Stromal cell of bone marrow (primary cell): ENCODE data around the gene TOR1B.
"Not testable (repeated sequence)": the region's sequence is repeated elsewhere in the genome, so short reads cannot be mapped to it uniquely, and the experiment has no call there.

ENCODE experiments used
- DNase-seq: peaks from one replicate; pipeline ENCODE4 v3.0.0-alpha.2; 2012; ENCODE audit warnings: low read depth

TOR1B gene, protein sequence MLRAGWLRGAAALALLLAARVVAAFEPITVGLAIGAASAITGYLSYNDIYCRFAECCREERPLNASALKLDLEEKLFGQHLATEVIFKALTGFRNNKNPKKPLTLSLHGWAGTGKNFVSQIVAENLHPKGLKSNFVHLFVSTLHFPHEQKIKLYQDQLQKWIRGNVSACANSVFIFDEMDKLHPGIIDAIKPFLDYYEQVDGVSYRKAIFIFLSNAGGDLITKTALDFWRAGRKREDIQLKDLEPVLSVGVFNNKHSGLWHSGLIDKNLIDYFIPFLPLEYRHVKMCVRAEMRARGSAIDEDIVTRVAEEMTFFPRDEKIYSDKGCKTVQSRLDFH

GRCh38 chr9:129802833-129803675 is at the start of gene TOR1B:
TOR1B (plus strand) TSS chr9:129803184; CDS start chr9:129803213, 29 bp downstream.
- peak; percentile 86 for DNase-seq

DNA sequence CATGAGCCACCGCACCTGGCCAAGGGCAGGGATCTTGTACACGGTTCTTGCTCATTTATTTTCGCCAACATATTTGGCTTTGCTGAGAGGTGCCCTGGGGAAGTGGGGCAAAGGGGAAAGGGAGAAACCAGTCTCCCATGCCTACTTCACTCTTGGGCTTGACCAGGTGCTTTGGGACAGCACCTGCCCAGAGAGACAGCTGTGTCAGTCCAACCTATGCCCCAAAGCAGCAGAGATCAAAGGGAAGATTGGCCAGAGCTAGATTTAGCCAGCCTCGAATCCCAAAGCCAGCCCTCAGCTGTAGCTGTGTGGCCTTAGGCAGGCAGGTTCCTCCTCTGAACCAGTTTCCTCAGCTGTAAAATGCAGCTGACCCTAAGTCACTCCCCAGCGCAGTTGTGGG is 47.8 kb upstream of the TOR1B start:
- DNase-seq = no peak

GRCh38 chr9:129756191-129756590 is 46.8 kb upstream of the TOR1B start:
- no peak for DNase-seq

DNA sequence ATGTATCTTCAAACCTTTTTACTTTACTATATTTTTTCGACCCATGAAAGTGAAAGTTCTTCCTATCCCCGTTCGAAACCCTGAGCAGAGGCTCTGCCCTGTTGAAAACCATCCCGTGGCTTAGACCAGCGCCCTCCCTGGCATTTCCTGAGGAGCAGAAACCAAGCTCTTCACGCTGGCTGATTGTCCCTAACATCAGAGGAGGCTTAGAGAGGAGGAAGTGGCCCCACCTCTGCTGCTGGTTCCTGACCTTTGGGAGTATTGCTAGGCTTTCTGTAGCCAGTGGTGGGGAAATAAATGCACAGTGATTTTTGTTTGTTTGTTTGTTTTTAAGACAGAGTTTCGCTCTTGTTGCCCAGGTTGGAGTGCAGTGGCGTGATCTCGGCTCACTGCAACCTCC is 45.9 kb upstream of the TOR1B start:
- no peak for DNase-seq

DNA sequence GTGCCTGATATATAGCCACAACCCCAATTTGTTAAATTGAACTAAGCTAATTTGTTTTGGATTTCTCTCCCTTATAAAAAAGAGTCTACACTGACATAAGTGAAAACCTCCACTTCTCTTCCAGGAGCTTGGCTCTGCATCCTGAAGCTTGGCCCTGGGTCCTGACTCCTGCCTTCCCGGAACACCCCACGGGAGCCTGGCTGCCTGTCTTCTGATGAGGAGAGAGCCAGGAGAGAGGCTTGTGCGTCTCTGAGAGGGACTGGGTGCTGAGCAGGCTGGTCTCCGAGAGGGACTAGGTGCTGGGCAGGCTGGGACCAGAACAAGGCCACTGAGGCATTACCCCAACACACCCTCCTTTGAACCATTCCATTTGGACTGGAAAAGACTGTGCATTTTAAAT is 43.7 kb upstream of the TOR1B start:
- DNase-seq = no peak

- DNase-seq = no peak
These were observed 43.0 kb upstream of the TOR1B start for GRCh38 chr9:129759804-129760502.

DNA sequence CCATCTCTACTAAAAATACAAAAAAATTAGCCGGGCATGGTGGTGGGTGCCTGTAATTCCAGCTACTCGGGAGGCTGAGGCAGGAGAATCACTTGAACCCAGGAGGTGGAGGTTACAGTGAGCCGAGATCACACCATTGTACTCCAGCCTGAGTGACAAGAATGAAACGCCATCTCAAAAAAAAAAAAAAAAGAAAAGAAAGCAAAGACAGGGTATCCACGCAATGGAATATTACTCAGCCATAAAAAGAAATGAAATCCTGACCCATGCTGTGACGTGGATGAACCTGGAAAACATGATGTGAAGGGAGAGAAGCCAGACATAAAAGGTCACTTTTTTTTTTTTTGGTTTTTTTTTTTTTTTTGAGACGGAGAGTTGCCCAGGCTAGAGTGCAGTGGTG is 42.2 kb upstream of the TOR1B start:
- not testable (repeated sequence) for DNase-seq

DNA sequence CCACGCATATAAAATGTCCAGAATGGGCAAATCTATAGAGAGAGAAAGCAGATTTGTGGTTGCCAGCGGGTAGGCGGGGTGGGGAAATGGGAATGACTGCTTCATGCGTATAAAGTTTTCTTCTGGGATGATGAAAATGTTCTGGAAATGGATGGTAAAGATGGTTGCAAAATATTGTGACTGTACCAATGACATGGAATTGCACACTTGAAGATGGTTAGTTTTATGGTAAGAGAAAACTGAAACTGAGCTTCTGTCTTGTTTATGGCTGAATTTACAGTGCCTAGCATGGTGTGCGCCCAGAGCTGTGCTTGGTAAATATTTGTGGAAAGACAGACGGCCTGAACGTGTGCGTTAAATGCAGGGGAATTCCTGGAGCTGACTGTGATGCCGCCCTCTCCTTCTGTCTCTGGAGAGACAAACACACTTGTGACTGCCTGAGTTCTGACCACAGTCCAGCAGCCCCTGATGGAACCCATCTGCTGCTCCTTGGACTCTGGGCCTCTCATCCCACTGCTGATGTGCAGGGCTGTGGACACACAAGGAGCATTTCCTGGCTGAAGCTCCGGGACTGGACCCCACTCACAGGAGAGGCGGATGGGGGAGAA is 41.6 kb upstream of the TOR1B start:
- peak; percentile 18 for DNase-seq

DNA sequence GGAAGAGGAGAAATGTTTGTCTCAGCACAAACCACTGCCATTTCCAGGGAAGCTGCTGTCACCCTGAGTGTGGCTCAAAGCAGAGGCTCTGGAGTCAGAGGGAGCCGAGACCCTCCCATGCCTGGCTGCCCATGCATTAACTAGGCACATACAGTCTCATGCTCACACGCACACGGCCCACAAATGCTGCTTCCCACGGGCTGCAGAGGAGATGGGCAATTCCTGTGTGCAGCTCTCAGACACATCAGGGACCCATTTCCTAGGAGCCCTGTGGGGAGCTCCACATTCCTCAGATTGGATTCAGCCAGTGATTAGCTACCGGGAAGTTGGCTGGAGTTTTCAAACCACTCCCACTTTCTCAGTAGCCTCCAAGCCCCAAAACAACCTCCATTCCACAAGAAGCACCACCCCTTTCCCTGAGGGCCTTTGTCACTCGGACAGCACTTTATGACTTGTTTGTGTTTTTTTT is 41.0 kb upstream of the TOR1B start:
- DNase-seq = peak; percentile 75

- peak; percentile 92 for DNase-seq
These were observed 40.5 kb upstream of the TOR1B start for GRCh38 chr9:129762370-129762984.

- DNase-seq = peak; percentile 69
These were observed 39.7 kb upstream of the TOR1B start for GRCh38 chr9:129762985-129763926.

DNA sequence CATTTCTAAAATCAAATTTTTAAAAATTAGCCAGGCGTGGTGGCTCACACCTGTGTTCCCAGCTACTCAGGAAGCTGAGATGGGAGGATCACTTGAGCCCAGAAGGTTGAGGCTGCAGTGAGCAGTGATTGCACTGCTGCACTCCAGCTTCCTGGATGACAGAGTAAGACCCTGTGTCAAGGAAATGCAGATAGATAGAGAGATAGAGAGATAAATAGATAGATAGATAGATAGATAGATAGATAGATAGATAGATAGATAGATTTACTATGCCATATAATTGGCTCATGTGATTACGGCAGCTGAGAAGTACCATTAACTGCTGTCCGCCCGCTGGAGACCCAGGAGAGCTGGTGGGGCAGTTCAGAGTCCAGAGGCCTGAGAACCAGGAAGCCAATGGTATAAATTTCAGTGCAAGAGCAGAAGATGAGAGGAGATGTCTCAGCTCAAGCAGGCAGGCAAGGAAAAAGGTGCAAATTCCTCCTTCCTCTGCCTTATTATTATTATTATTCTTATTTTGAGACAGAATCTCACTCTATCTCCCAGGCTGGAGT is 37.1 kb upstream of the TOR1B start:
- DNase-seq = no peak

DNA sequence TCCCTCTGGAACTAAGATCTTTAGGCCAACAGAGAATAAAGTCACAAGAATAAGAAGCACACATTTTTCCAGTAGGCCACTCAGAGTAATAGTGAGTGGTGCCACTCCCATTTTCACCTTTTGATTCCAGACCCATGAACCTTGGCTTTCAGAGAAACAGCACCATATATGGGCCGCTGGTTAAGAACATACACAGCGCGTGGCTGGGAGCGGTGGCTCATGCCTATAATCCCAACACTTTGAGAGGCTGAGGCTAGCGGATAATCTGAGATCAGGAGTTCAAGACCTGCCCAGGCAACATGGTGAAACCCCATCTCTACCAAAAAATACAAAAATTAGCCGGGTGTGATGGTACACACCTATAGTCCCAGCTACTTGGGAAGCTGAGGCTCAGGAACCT is 34.5 kb upstream of the TOR1B start:
- no peak for DNase-seq

DNA sequence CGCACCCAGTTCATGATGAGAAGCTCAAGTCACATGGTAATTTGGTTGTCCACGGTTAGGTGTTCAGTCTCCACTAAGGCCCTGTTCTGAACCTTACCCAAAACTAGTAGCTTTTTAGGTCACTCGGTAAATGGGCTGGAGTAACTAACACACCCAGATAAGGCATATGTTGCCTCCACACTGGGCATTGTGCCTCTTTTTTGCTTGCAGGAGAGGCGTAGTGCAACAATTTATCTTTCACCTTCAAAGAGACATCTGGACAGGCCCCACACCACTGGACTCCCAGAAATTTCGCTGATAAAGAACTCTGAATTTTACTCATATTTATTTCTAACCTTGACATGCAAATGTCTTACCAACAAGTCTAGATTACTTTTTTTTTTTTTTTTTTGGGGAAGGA is 33.3 kb upstream of the TOR1B start:
- no peak for DNase-seq

DNA sequence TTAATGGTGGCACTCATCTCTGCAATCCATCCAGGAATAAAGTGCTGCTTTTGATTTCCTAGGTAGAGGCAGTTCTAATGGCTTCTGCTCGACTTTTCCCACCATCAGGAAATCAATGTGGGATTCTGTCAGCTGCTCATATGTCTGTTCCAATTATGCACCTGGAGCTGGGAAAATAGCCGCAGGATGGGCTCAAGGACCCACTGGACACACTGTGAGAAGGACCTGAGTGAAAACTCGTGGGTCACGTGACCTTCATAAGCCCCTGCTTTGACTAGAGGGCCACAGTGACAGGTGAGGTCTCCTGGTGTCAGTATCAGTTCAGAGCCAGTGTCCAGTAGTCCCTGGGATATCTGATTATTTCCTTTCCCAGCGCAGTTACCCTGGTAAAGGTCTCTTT is 32.2 kb upstream of the TOR1B start:
- no peak for DNase-seq

GRCh38 chr9:129773262-129774048 is 29.5 kb upstream of the TOR1B start:
- DNase-seq = peak; percentile 63

DNA sequence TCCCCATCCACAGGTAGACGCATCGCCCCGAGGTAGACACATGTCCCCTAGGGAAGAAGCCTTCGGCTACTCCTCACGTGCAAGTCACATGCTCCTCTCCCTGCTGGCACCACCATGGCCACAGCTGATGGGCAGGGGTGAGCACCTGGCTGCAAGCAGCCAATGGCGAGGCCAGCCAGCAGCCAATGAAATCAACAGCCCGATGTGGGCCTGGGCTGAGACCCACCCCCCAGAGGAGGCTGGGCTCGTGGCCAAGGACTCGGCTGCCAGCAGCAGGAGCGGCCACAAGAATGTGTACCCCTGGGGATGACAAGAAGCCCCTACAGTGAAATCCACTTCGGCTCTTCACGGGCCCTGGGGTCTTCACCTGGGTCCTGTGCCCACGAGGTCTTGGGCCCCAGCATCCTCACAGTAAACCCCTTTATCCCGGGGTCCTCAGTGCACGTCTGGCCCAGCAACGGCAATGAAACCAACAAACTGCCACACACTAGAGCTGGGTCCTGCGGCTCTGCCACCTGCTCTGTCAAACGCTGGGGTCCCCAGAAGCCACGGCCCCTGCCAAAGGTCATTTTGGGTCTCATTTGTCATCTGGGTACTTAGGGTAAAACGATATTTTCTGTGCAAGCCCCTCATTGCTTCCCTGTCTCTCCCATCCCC is 28.1 kb upstream of the TOR1B start:
- DNase-seq = no peak

DNA sequence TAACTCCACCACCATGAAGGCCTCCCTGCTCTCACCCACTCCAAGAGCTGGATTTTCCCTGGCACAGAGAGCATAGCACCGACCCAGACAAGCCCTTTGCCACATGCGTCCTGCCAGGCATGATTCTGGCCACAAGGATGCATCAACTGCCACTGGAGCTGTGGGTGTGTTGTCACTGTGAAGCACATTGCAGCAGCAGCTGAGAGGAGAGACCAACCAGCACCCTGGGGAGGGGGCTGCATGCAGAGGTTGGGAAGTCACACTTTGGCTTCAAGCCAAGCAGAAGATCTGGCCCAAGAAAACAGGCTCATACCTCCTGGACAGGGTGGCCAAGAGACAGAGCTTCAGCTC is 27.6 kb upstream of the TOR1B start:
- DNase-seq = no peak

- not testable (repeated sequence) for DNase-seq
These were observed 26.9 kb upstream of the TOR1B start for GRCh38 chr9:129776096-129776495.
